ENCODE measurements around the gene SFI1. TPM values are rescaled to one million over a fixed set of nuclear protein-coding genes. Genes with fewer than 3 reads are reported as not detected.

The SFI1 gene
- total and polyA plus RNA-seq, 2 experiments from 2014 or later = 16.1 to 23.3 TPM

GRCh38 chr22:31578171-31578570, 81.8 kb downstream of the SFI1 start:
- DNase-seq (ENCODE audit: low spot score) = no peak
- TF ChIP-seq CTCF (IDR thresholded peaks at IDR 0.05; ENCODE audit: poor library complexity) (no peak), EZH2 (IDR thresholded peaks at IDR 0.05; ENCODE audit: borderline replicate concordance) (no peak), EZH2phosphoT487 (IDR thresholded peaks at IDR 0.05; ENCODE audit: low read depth, severe bottlenecking, unreplicated experiment) (no peak)
- no peaks in the 10 kb centered on the region for H3K4me1 ChIP-seq (ENCODE audit: insufficient read depth)
- no peaks in the 10 kb centered on the region for H3K27me3 ChIP-seq
- H3K4me3 ChIP-seq = no peak overlapping the region
- no peaks in the 10 kb centered on the region for H3K79me2 ChIP-seq
- H3K36me3 ChIP-seq (replicated peaks; ENCODE audit: insufficient read depth, low read depth) = no peaks in the 10 kb centered on the region
- H3K27ac ChIP-seq = no peak overlapping the region
- no peaks in the 10 kb centered on the region for H3K9me3 ChIP-seq (ENCODE audit: low read depth)
- 83% methylated on average over 5 of the region's 5 CpGs for WGBS (ENCODE audit: low lambda C conversion rate, missing lambda C conversion rate)
- no peak overlapping the region for H2AFZ ChIP-seq
- no peak overlapping the region for H3K4me2 ChIP-seq
- no peaks in the 10 kb centered on the region for H3K9me2 ChIP-seq (replicated peaks; ENCODE audit: insufficient read depth)
- no peaks in the 10 kb centered on the region for H4K20me1 ChIP-seq (ENCODE audit: insufficient read depth, poor library complexity, severe bottlenecking)

DNA sequence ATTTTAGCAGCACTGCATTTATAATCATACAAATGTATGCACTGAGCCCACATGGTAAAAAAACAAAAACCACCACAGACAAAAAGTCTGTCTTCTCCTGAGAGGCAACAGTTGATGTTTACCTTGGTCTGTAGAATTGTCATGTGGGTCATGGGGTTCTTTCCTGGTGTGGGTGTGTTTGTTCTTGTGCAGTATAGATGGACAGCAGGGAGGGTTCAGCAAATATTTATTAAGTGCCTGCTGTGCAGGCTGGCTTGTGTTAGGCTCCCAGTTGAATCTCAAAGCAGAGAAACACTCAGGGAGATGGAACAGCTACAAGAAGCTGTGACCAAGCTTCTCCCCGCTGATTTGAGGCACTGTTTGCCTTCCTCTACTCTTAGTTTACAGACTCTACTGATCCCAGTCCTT, 83.5 kb downstream of the SFI1 start:
- TF ChIP-seq CTCF (IDR thresholded peaks at IDR 0.05; ENCODE audit: poor library complexity) (no peak), EZH2 (IDR thresholded peaks at IDR 0.05; ENCODE audit: borderline replicate concordance) (no peak), EZH2phosphoT487 (IDR thresholded peaks at IDR 0.05; ENCODE audit: low read depth, severe bottlenecking, unreplicated experiment) (no peak)
- peak overlapping the region; percentile 38 for H3K4me2 ChIP-seq

DNA sequence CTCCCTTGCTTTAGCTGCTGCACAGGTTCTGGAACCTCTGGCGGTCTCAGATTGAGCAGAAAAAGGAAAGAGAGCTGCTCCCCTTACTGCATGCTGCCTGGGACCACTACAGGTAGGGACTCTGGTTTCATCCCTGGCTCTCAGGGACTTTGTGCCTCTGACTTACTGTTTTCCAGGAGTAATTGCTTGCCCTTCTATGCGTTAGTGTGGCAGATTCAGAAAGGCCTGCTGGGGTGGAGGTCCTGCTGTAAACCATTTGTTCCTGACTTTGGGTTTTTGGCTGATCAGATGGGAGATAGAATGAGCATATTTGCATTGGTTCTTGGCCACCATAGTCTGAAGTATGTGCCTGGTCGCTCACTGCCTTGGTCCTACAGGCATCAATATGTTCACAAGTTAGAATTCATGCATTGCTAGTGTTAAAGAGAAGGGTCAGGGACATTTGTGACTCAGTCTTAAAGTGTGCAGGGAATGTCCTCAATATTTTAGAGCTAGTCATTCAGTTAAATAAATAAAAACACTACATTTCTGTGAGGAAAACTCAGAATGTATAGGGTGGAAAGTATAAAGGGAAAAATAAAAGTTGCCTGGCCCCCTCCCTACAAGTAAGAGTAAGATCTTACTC, 87.6 kb downstream of the SFI1 start:
- Histone ChIP-seq H3K36me3 (replicated peaks; ENCODE audit: insufficient read depth, low read depth) (no peaks in the 10 kb centered on the region), H3K4me1 (ENCODE audit: insufficient read depth) (peaks cover 24% of the 10 kb centered on the region), H4K20me1 (ENCODE audit: insufficient read depth, poor library complexity, severe bottlenecking) (no peaks in the 10 kb centered on the region), H3K9me2 (replicated peaks; ENCODE audit: insufficient read depth) (no peaks in the 10 kb centered on the region), H2AFZ (no peak overlapping the region), H3K27me3 (no peaks in the 10 kb centered on the region), H3K4me2 (no peak overlapping the region), H3K27ac (peak overlapping the region; percentile 84), H3K4me3 (no peak overlapping the region), H3K9me3 (ENCODE audit: low read depth) (no peaks in the 10 kb centered on the region), H3K79me2 (no peaks in the 10 kb centered on the region)
- TF ChIP-seq EZH2 (IDR thresholded peaks at IDR 0.05; ENCODE audit: borderline replicate concordance) = no peak
- no peak for TF ChIP-seq CTCF (IDR thresholded peaks at IDR 0.05; ENCODE audit: poor library complexity)
- no peak for DNase-seq (ENCODE audit: low spot score)
- WGBS (ENCODE audit: low lambda C conversion rate, missing lambda C conversion rate) = 87% methylated on average over 3 of the region's 3 CpGs

More for the DNA sequence above, 83.5 kb downstream of the SFI1 start:
- H3K9me3 ChIP-seq (ENCODE audit: low read depth) = no peaks in the 10 kb centered on the region
- H3K27ac ChIP-seq = peak overlapping the region; percentile 70
- H3K79me2 ChIP-seq = no peaks in the 10 kb centered on the region
- H4K20me1 ChIP-seq (ENCODE audit: insufficient read depth, poor library complexity, severe bottlenecking) = no peaks in the 10 kb centered on the region
- no peak overlapping the region for H2AFZ ChIP-seq
- DNase-seq (ENCODE audit: low spot score) = peak; percentile 34
- H3K4me3 ChIP-seq = no peak overlapping the region
- no peaks in the 10 kb centered on the region for H3K9me2 ChIP-seq (replicated peaks; ENCODE audit: insufficient read depth)
- WGBS (ENCODE audit: low lambda C conversion rate, missing lambda C conversion rate) = 53% methylated on average over 1 of the region's 1 CpG
- no peaks in the 10 kb centered on the region for H3K27me3 ChIP-seq
- H3K36me3 ChIP-seq (replicated peaks; ENCODE audit: insufficient read depth, low read depth) = no peaks in the 10 kb centered on the region
- H3K4me1 ChIP-seq (ENCODE audit: insufficient read depth) = peaks cover 10% of the 10 kb centered on the region

Data from hepatocyte (in vitro differentiated cells).